Stimulated activated CD8-positive, alpha-beta memory T cell treated with anti-CD3 and anti-CD28 coated beads, Interleukin-4, amount 100 ng/mL, for 4 hours (primary cell): ENCODE data around the gene LEPROT.
"Not testable (repeated sequence)": the region's sequence is repeated elsewhere in the genome, so short reads cannot be mapped to it uniquely, and the experiment has no call there.

Experiments
- DNase-seq, 2 donors: peaks; one replicate each; pipeline ENCODE4 v3.0.0-alpha.2; 2020; ENCODE audit warnings: low read depth in 2 of 2, low spot score in 1 of 2

Gene LEPROT

DNA sequence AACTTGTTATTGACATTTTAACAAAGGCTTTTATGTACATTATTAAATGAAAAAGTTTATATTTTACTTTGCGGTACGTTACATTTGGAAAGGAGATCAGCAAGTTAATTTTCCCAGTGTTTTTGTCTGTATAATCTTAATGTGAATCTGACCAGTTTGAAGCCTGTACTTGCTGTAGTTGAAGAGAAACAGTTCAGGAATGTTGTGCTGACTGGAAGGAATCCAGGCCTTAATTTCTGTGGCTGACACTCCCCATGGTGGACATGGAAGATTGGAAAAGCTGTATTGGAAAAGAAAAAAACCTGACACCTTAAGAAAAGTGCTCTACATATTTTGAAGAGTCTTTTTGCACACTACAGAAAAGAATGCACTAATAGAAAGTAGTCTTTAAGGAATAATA is 15.5 kb downstream of the LEPROT start:
- DNase-seq, result no peak

GRCh38 chr1:65437616-65438015 is 17.1 kb downstream of the LEPROT start:
- DNase-seq, result no peak

DNA sequence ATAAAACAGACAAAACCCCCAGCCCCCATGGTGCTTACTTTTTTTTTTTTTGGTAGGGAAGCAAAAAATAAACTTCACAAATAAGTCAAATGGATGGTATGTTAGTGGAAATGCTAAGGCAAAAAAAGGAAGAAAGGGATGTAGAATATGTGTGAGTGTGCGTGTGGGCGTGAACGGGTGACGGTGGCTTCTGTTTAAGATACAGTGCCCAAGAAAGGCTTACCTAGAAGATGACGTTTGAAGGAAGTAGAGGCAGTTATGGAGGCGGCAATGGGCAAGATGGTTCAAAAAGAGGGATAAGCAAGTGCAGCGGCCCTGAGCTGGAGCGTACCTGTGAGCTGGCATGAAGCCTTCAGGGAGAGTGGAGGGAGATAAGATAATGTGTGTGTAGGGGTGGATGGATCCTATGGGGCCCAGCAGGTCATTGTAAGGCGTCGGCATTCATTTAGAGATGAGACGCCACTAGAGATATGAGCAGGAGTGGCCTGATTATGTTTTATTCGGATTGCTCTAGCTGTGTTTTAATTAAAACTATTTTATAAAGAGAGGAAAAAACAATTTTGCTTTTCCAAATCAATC is 19.9 kb downstream of the LEPROT start:
- DNase-seq, result no peak

- DNase-seq, result no peak
Observed at GRCh38 chr1:65440915-65441314, 20.4 kb downstream of the LEPROT start.

DNA sequence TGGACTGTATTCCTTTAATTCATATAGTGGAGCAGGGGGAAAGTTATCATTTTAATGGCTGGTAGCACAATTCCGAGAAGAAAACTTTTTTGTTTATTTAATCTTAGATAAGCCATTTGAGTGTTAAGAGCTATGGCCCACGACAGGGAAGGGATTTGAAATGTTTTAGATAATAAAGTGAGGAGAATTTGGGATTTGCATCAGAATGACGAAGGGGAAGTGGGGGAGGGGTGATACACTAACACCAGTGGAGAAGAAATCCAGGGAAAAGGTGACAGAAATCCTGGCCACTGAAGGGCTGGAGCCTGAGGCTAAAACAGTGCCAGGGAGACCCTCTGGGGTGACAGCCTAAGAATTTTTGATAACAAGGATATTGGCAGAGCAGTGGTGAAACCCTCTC is 21.0 kb downstream of the LEPROT start:
- no peak for DNase-seq

DNA sequence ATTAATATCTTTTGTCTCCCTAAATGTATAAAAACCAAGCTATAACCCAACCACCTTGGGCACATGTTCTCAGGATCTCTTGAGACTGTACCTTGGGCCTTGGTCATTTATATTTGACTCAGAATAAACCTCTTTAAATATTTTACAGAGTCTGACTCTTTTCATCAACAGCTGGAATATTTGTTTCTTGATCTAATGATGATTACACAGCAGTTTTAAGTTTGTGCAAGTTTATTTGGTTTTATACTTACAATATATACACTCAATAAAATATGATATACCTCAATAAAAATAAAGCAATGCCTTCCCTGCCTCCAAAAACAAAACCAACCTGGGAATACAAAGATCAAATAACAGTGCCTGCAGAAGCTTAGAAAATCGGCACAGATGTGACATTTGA is 22.0 kb downstream of the LEPROT start:
- DNase-seq, result no peak

DNA sequence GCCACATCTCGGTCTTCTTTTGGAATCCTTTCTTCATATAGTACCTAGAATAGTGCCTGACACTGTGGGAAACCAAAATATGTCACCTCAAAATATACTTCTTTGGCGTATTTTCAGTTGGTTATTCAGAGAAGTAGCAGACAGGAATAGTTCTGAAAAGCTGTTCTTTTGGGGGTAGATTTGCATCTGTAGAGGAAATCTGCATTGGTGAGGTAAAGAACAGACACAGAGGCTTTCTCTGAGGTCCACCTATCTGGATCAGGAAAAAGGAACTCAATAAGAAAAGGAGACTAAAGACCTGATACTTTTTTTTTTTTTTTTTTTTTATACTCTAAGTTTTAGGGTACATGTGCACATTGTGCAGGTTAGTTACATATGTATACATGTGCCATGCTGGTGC is 23.2 kb downstream of the LEPROT start:
- no peak for DNase-seq

- DNase-seq, result no peak
Observed at GRCh38 chr1:65444128-65444640, 23.7 kb downstream of the LEPROT start.

DNA sequence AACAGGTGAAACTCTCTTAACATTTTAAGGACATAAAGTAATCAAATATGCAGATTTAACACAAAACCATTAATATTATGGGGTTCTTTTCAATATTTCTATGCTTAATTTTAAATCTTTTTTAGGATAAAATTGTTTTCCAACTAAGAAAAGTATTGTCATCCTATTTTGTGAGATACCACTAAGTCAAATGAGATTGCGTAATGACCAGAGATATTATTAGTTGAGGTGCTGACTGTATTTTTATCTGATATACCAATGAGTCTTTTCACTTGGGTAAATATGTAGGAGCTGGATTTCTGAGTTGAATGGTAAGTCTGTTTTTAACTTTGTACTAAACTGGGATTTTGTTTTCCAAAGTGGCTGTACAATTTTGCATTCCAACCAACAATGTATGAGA is 25.4 kb downstream of the LEPROT start:
- no peak for DNase-seq

DNA sequence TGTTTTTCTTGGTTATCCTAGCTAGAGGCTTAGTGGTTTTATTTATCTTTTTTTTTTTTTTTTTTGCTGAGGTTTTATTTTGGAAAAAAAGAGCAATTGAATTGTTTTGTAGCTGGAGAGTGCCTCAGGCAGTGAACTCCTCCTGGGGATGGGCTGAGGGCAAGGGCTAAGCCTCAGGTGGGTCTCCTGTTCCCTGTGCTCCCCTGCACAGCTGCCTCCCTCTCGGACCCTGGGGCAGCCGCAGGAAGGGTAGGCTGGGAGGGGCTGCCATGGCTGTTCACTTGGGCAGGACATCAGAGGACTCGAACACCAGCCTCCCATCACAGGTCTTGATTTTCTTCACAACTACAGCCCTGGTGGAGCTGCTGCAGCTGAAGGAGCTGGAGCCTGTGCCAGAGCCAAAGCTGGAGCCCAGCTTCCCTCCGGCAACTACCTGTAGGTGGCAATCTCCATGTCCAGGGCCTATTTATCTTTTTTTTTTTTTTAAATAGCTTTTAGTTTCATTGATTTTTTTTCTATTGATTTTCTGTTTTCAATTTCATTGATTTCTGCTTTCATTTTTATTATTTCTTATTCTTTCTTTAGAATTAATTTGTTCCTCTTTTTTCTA is 28.9 kb downstream of the LEPROT start:
- no peak for DNase-seq

DNA sequence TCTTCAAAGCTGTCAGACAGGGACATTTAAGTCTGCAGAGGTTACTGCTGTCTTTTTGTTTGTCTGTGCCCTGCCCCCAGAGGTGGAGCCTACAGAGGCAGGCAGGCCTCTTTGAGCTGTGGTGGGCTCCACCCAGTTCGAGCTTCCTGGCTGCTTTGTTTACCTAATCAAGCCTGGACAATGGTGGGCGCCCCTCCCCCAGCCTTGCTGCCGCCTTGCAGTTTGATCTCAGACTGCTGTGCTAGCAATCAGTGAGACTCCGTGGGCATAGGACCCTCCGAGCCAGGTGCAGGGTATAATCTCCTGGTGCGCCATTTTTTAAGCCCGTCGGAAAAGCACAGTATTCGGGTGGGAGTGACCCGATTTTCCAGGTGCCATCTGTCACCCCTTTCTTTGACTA is 35.2 kb downstream of the LEPROT start:
- DNase-seq, result not testable (repeated sequence)

GRCh38 chr1:65456481-65456880 is 36.0 kb downstream of the LEPROT start:
- DNase-seq, result no peak

- DNase-seq, result no peak
Observed at GRCh38 chr1:65457868-65458267, 37.4 kb downstream of the LEPROT start.

GRCh38 chr1:65458730-65459396 is 38.4 kb downstream of the LEPROT start:
- no peak for DNase-seq

- DNase-seq, result no peak
Observed at GRCh38 chr1:65459397-65459768, 38.9 kb downstream of the LEPROT start.

DNA sequence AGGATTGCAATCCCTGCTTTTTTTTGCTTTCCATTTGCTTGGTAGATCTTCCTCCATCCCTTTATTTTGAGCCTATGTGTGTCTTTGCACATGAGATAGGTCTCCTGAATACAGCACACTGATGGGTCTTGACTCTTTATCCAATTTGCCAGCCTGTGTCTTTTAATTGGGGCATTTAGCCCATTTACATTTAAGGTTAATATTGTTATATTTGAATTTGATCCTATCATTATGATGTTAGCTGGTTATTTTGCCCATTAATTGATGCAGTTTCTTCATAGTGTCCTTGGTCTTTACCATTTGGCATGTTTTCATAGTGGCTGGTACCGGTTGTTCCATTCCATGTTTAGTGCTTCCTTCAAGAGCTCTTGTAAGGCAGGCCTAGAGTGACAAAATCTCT is 45.4 kb downstream of the LEPROT start:
- not testable (repeated sequence) for DNase-seq

GRCh38 chr1:65467536-65467935 is 47.1 kb downstream of the LEPROT start:
- no peak for DNase-seq

- DNase-seq, result no peak
Observed at GRCh38 chr1:65469126-65469888, 48.8 kb downstream of the LEPROT start.

- no peak for DNase-seq
Observed at GRCh38 chr1:65469889-65470340, 49.4 kb downstream of the LEPROT start.

- DNase-seq, result no peak
Observed at GRCh38 chr1:65470766-65471165, 50.3 kb downstream of the LEPROT start.

- DNase-seq, result no peak
Observed at GRCh38 chr1:65471213-65471833, 50.9 kb downstream of the LEPROT start.
